Endodermal cell (in vitro differentiated cells): ENCODE measurements around the gene ATXN1L. TPM values are rescaled to one million over a fixed set of nuclear protein-coding genes. Genes with fewer than 3 reads are reported as not detected.
A peak's percentile ranks its signal among the peaks of the same experiment; 100 is the strongest.

ENCODE experiments used
- DNase-seq: peaks from one replicate; pipeline ENCODE4 v3.0.0-alpha.2; 2017
- H3K27ac ChIP-seq: 2 replicates; pipeline ENCODE4 v1.5.1; 2013; ENCODE audit warnings: mild to moderate bottlenecking, low read depth, low read length, moderate library complexity
- H3K27me3 ChIP-seq: 2 replicates; pipeline ENCODE4 v1.6.1; 2013; ENCODE audit warnings: mild to moderate bottlenecking, low read length, moderate library complexity; ENCODE audit not compliant: insufficient read depth, control insufficient read depth, poor library complexity, severe bottlenecking
- H3K36me3 ChIP-seq: 2 replicates; pipeline ENCODE4 v1.7.0; 2013; ENCODE audit warnings: mild to moderate bottlenecking, low read length, moderate library complexity; ENCODE audit not compliant: control insufficient read depth, insufficient read depth
- H3K4me1 ChIP-seq: one replicate; pipeline ENCODE4 v1.7.0; 2013; ENCODE audit warnings: low read length; ENCODE audit not compliant: control insufficient read depth, insufficient read depth
- H3K4me3 ChIP-seq: 2 replicates; pipeline ENCODE4 v1.5.1; 2013; ENCODE audit warnings: mild to moderate bottlenecking, low read length, moderate library complexity
- H3K9ac ChIP-seq: 2 replicates; pipeline ENCODE4 v1.6.1; 2013; ENCODE audit warnings: mild to moderate bottlenecking, low read length, moderate library complexity; ENCODE audit not compliant: poor library complexity, severe bottlenecking; ENCODE audit errors: extremely low read depth
- H3K9me3 ChIP-seq: 2 replicates; pipeline ENCODE4 v1.6.1; 2013; ENCODE audit warnings: mild to moderate bottlenecking, low read length, moderate library complexity; ENCODE audit not compliant: control insufficient read depth
- H3K27ac Mint-ChIP-seq: 2 replicates; pipeline ENCODE4 v1.8.0; 2020; ENCODE audit warnings: mixed read lengths
- H3K27me3 Mint-ChIP-seq: 2 replicates; pipeline ENCODE4 v1.8.0; 2021; ENCODE audit warnings: mild to moderate bottlenecking, mixed read lengths; ENCODE audit not compliant: insufficient read depth
- H3K36me3 Mint-ChIP-seq: 2 replicates; pipeline ENCODE4 v1.8.0; 2020; ENCODE audit warnings: low read depth, mixed read lengths
- H3K4me1 Mint-ChIP-seq: 2 replicates; pipeline ENCODE4 v1.8.0; 2020; ENCODE audit warnings: mixed read lengths
- H3K4me3 Mint-ChIP-seq: 2 replicates; pipeline ENCODE4 v1.8.0; 2020; ENCODE audit warnings: mild to moderate bottlenecking, moderate library complexity, mixed read lengths
- H3K9me3 Mint-ChIP-seq: 2 replicates; pipeline ENCODE4 v1.8.0; 2020; ENCODE audit warnings: mild to moderate bottlenecking, mixed read lengths
- CTCF ChIP-seq: fragments of 200-600 bp; sonication (generic); conservative IDR thresholded peaks from 2 replicates; pipeline ENCODE4 v1.5.0; 2021; ENCODE audit warnings: antibody characterized with exemption, mild to moderate bottlenecking
- WGBS, 2 experiments: methylation state at CpG; one replicate each; pipeline versions ENCODE4 v1.1.5 to v1.1.7; 2013; ENCODE audit warnings: missing lambda C conversion rate in 2 of 2, mixed read lengths in 1 of 2; ENCODE audit not compliant: insufficient coverage in 1 of 2, insufficient read length in 1 of 2; 5-methylcytosine and 5-hydroxymethylcytosine counted together
- total RNA-seq, 2 donors: library from RNA; stranded (reverse); fragmentation: NEBNext Ultra II Directional in 1 of 2; extraction: Animal tissue kit (Norgen Biotek cat#: 25700) in 1 of 2; gene quantifications; 2 replicates in 1 of 2; 3 replicates in 1 of 2; pipeline ENCODE4 v1.2.1, GENCODE V29; 2021

Gene ATXN1L
- total RNA-seq, 2 donors from 2014 or later = 28.9 to 30.7 TPM

GRCh38 chr16:71878911-71879310 is 33.1 kb downstream of the ATXN1L start:
- peaks cover 51% of the 10 kb centered on the region for H3K36me3 Mint-ChIP-seq

GRCh38 chr16:71880176-71880575 is 34.4 kb downstream of the ATXN1L start:
- Histone ChIP-seq H3K27ac (no peak overlapping the region), H3K9ac (no peak overlapping the region), H3K27me3 (no peaks in the 10 kb centered on the region), H3K9me3 (no peaks in the 10 kb centered on the region), H3K4me1 (no peaks in the 10 kb centered on the region), H3K4me3 (no peak overlapping the region), H3K36me3 (peaks cover 54% of the 10 kb centered on the region)
- peaks cover 42% of the 10 kb centered on the region for H3K36me3 Mint-ChIP-seq
- no peak overlapping the region for H3K27ac Mint-ChIP-seq
- no peaks in the 10 kb centered on the region for H3K9me3 Mint-ChIP-seq
- 97 to 98% methylated on average over 4 of the region's 4 CpGs for WGBS, 2 experiments
- TF ChIP-seq CTCF = no peak
- H3K27me3 Mint-ChIP-seq = no peaks in the 10 kb centered on the region
- no peak overlapping the region for H3K4me3 Mint-ChIP-seq
- peaks cover 17% of the 10 kb centered on the region for H3K4me1 Mint-ChIP-seq
- DNase-seq = no peak

More at GRCh38 chr16:71878911-71879310, 33.1 kb downstream of the ATXN1L start:
- Histone ChIP-seq H3K36me3 (peaks cover 60% of the 10 kb centered on the region), H3K4me3 (no peak overlapping the region), H3K9me3 (no peaks in the 10 kb centered on the region), H3K9ac (no peak overlapping the region), H3K4me1 (no peaks in the 10 kb centered on the region), H3K27me3 (no peaks in the 10 kb centered on the region), H3K27ac (no peak overlapping the region)
- no peak for DNase-seq
- WGBS, 2 experiments = 70 to 71% methylated on average over 4 of the region's 4 CpGs
- no peaks in the 10 kb centered on the region for H3K9me3 Mint-ChIP-seq
- TF ChIP-seq CTCF = no peak
- H3K27me3 Mint-ChIP-seq = no peaks in the 10 kb centered on the region
- H3K4me1 Mint-ChIP-seq = peaks cover 10% of the 10 kb centered on the region
- no peak overlapping the region for H3K27ac Mint-ChIP-seq
- H3K4me3 Mint-ChIP-seq = no peak overlapping the region

- H3K36me3 Mint-ChIP-seq = peaks cover 28% of the 10 kb centered on the region
- peak overlapping the region; percentile 82 for H3K9ac ChIP-seq
- peak; percentile 94 for TF ChIP-seq CTCF
- peak; percentile 86 for DNase-seq
- no peaks in the 10 kb centered on the region for H3K27me3 Mint-ChIP-seq
- peak overlapping the region; percentile 91 for H3K4me3 ChIP-seq
- H3K9me3 Mint-ChIP-seq = no peaks in the 10 kb centered on the region
- H3K36me3 ChIP-seq = peaks cover 37% of the 10 kb centered on the region
- no peaks in the 10 kb centered on the region for H3K4me1 ChIP-seq
- H3K27ac ChIP-seq = no peak overlapping the region
- peak overlapping the region; percentile 85 for H3K4me3 Mint-ChIP-seq
- 9 to 17% methylated on average over 4 to 9 of the region's 9 CpGs for WGBS, 2 experiments
- H3K27ac Mint-ChIP-seq = peak overlapping the region; percentile 92
- no peaks in the 10 kb centered on the region for H3K27me3 ChIP-seq
- H3K9me3 ChIP-seq = no peaks in the 10 kb centered on the region
- H3K4me1 Mint-ChIP-seq = peaks cover 23% of the 10 kb centered on the region
These were observed 36.9 kb downstream of the ATXN1L start for GRCh38 chr16:71882505-71883167.
